Body of pancreas (tissue), 4 donors: ENCODE measurements around the gene ARID1B. TPM values are rescaled to one million over a fixed set of nuclear protein-coding genes. Genes with fewer than 3 reads are reported as not detected.

Source experiments
- ATAC-seq: fragments of 150-250 bp; one replicate; pipeline ENCODE4 v1.9.1; 2016
- DNase-seq, 4 donors: peaks; one replicate each; pipeline ENCODE4 v3.0.0-alpha.2; 2019
- H3K27ac ChIP-seq, 4 donors: fragments of 200-600 bp; sonication (generic); 1 replicate in 3 of 4; 2 replicates in 1 of 4; pipeline versions ENCODE4 v1.5.1 to v1.6.1; 2016 to 2019; ENCODE audit warnings: mild to moderate bottlenecking in 1 of 4, mixed read lengths in 1 of 4, moderate library complexity in 1 of 4
- H3K27me3 ChIP-seq, 2 donors: fragments of 200-600 bp; sonication (generic); one replicate each; pipeline ENCODE4 v1.6.0; 2016; ENCODE audit warnings: mild to moderate bottlenecking in 1 of 2
- H3K36me3 ChIP-seq, 2 donors: fragments of 200-600 bp; sonication (generic); replicated peaks in 1 of 2; 2 replicates each; pipeline ENCODE4 v1.5.1; 2016; ENCODE audit warnings: low read depth in 2 of 2; ENCODE audit not compliant: insufficient read depth in 1 of 2
- H3K4me1 ChIP-seq: fragments of 200-600 bp; sonication (generic); one replicate; pipeline ENCODE4 v1.6.0; 2016
- H3K4me3 ChIP-seq, 2 donors: fragments of 200-600 bp; sonication (generic); 1 replicate in 1 of 2; 2 replicates in 1 of 2; pipeline ENCODE4 v1.5.1; 2016 to 2019
- H3K9me3 ChIP-seq, 3 donors: fragments of 200-600 bp; sonication (generic); 1 replicate in 2 of 3; 2 replicates in 1 of 3; pipeline ENCODE4 v1.5.1; 2016
- CTCF ChIP-seq, 7 experiments: fragments of 450-650 bp in 4 of 7; fragments of 200-600 bp in 3 of 7; sonication (generic) in 3 of 7; IDR thresholded peaks; one replicate each; pipeline ENCODE4 v1.5.1; 2016 to 2019; ENCODE audit warnings: antibody characterized with exemption in 7 of 7
- POLR2A ChIP-seq, 3 donors: fragments of 450-650 bp; IDR thresholded peaks; one replicate each; pipeline ENCODE4 v1.6.1; 2016; ENCODE audit warnings: antibody characterized with exemption in 3 of 3, mild to moderate bottlenecking in 2 of 3
- WGBS, 2 donors: methylation state at CpG; one replicate each; pipeline ENCODE4 v1.1.5; 2017; 5-methylcytosine and 5-hydroxymethylcytosine counted together
- intact Hi-C: fragments of 100-400 bp; cut with DNase I; formaldehyde crosslinking; loops from one replicate; pipeline ENCODE4 v1.15.1; 2023
- total RNA-seq, 2 donors: library from RNA; depleted of rRNA; stranded (reverse); fragments of >200 nt; gene quantifications; one replicate each; pipeline ENCODE4 v1.1.0, GENCODE V29; 2016

Gene ARID1B
- total RNA-seq, 2 donors from 2014 or later = 71.5 to 85.1 TPM

- intact Hi-C loops = no loop called here
- no peaks in the 10 kb centered on the region for H3K9me3 ChIP-seq
- H3K27me3 ChIP-seq = no peaks in the 10 kb centered on the region
- no peak for DNase-seq
- H3K4me1 ChIP-seq = no peaks in the 10 kb centered on the region
- no peak overlapping the region for H3K4me3 ChIP-seq
- no peak overlapping the region for H3K27ac ChIP-seq
- TF ChIP-seq CTCF (IDR thresholded peaks at IDR 0.05) = no peak
- no peak for TF ChIP-seq POLR2A (IDR thresholded peaks at IDR 0.05)
- ATAC-seq = no peak
- WGBS, 2 donors = 86 to 91% methylated on average over 4 of the region's 4 CpGs
- peaks cover 0 to 1% of the 10 kb centered on the region in 2 donors for H3K36me3 ChIP-seq
Measured at GRCh38 chr6:157158456-157158855, 381.3 kb downstream of the ARID1B start.

GRCh38 chr6:157158897-157159296, 381.7 kb downstream of the ARID1B start:
- DNase-seq = no peak
- no peaks in the 10 kb centered on the region for H3K27me3 ChIP-seq
- 95 to 96% methylated on average over 3 of the region's 3 CpGs for WGBS, 2 donors
- no peaks in the 10 kb centered on the region for H3K4me1 ChIP-seq
- no peak overlapping the region for H3K27ac ChIP-seq
- H3K9me3 ChIP-seq = no peaks in the 10 kb centered on the region
- intact Hi-C loops = no loop called here
- no peak for ATAC-seq
- H3K36me3 ChIP-seq = peaks cover 0 to 1% of the 10 kb centered on the region in 2 donors
- no peak overlapping the region for H3K4me3 ChIP-seq
- no peak for TF ChIP-seq CTCF (IDR thresholded peaks at IDR 0.05)
- TF ChIP-seq POLR2A (IDR thresholded peaks at IDR 0.05) = no peak

GRCh38 chr6:157159348-157159747, 382.2 kb downstream of the ARID1B start:
- intact Hi-C loops = no loop called here

GRCh38 chr6:157161912-157162311, 384.7 kb downstream of the ARID1B start:
- H3K9me3 ChIP-seq = no peaks in the 10 kb centered on the region
- ATAC-seq (no peak), DNase-seq (no peak)
- no peaks in the 10 kb centered on the region for H3K27me3 ChIP-seq
- no peak overlapping the region for H3K4me3 ChIP-seq
- H3K4me1 ChIP-seq = no peaks in the 10 kb centered on the region
- no peaks in the 10 kb centered on the region for H3K36me3 ChIP-seq
- intact Hi-C loops = no loop called here
- WGBS, 2 donors = 83 to 86% methylated on average over 4 of the region's 4 CpGs
- TF ChIP-seq CTCF (IDR thresholded peaks at IDR 0.05) (no peak), POLR2A (IDR thresholded peaks at IDR 0.05) (no peak)
- no peak overlapping the region for H3K27ac ChIP-seq

More at GRCh38 chr6:157159348-157159747, 382.2 kb downstream of the ARID1B start:
- Histone ChIP-seq H3K27ac (no peak overlapping the region), H3K4me1 (no peaks in the 10 kb centered on the region), H3K4me3 (no peak overlapping the region), H3K36me3 (peaks cover 0 to 1% of the 10 kb centered on the region in 2 donors), H3K9me3 (no peaks in the 10 kb centered on the region), H3K27me3 (no peaks in the 10 kb centered on the region)
- TF ChIP-seq POLR2A (IDR thresholded peaks at IDR 0.05) = no peak
- DNase-seq = no peak
- ATAC-seq = no peak
- WGBS, 2 donors = 73 to 76% methylated on average over 4 of the region's 4 CpGs

GRCh38 chr6:157162766-157163433, 385.7 kb downstream of the ARID1B start:
- H3K36me3 ChIP-seq = peaks cover 0 to 3% of the 10 kb centered on the region in 2 donors
- TF ChIP-seq POLR2A (IDR thresholded peaks at IDR 0.05) (no peak), CTCF (IDR thresholded peaks at IDR 0.05) (no peak)
- ATAC-seq = no peak
- no peaks in the 10 kb centered on the region for H3K27me3 ChIP-seq
- no peaks in the 10 kb centered on the region for H3K9me3 ChIP-seq
- 92% methylated on average over 17 of the region's 17 CpGs for WGBS, 2 donors
- intact Hi-C loops = no loop called here
- no peaks in the 10 kb centered on the region for H3K4me1 ChIP-seq
- no peak for DNase-seq
- H3K4me3 ChIP-seq = no peak overlapping the region
- no peak overlapping the region for H3K27ac ChIP-seq
